ENCODE measurements around the gene SORL1. TPM values are rescaled to one million over a fixed set of nuclear protein-coding genes. Genes with fewer than 3 reads are reported as not detected.

Gene SORL1
- total and polyA plus RNA-seq, 2 of the 13 experiments (the other 11 are each of a cell fraction or from before 2014, with no cell fraction given) = 21.3 to 148 TPM

- Histone ChIP-seq H2AFZ (ENCODE audit: low read length) (no peak overlapping the region), H3K79me2 (ENCODE audit: insufficient read depth, low read length) (peaks cover 47% of the 10 kb centered on the region), H3K9ac (ENCODE audit: insufficient read depth, low read depth, low read length) (no peak overlapping the region), H3K4me2 (ENCODE audit: low read depth, low read length) (no peak overlapping the region), H3K4me3 (replicated peaks in 1 of 3; ENCODE audit: insufficient read depth in 1 of 3, low read depth in 2 of 3, low read length in 3 of 3) (no peak overlapping the region), H3K9me3 (ENCODE audit: low read length) (no peaks in the 10 kb centered on the region), H3K4me1 (ENCODE audit: insufficient read depth, low read length) (peaks cover 44% of the 10 kb centered on the region), H3K36me3 (replicated peaks in 1 of 2; ENCODE audit: control insufficient read depth in 1 of 2, insufficient read depth in 2 of 2, low read length in 2 of 2) (peaks cover 30 to 52% of the 10 kb centered on the region in 2 experiments), H3K27me3 (ENCODE audit: control insufficient read depth in 1 of 2, insufficient read depth in 2 of 2, low read length in 2 of 2) (no peaks in the 10 kb centered on the region), H3K27ac (ENCODE audit: extremely low read length, insufficient read depth, low read length) (no peak overlapping the region), H4K20me1 (ENCODE audit: insufficient read depth, low read length) (peaks cover 49% of the 10 kb centered on the region; the same call in 1 of the 2 replicates)
- ChIA-PET CTCF (ENCODE audit: low intra/inter-chr PET ratio, low total read pairs) (no interaction called here), POLR2A (no interaction called here)
- BruUV-seq (replicated peaks) = no TSS peak
- no peak for DNase-seq (ENCODE audit: low spot score)
- TF ChIP-seq, protein P1, sequence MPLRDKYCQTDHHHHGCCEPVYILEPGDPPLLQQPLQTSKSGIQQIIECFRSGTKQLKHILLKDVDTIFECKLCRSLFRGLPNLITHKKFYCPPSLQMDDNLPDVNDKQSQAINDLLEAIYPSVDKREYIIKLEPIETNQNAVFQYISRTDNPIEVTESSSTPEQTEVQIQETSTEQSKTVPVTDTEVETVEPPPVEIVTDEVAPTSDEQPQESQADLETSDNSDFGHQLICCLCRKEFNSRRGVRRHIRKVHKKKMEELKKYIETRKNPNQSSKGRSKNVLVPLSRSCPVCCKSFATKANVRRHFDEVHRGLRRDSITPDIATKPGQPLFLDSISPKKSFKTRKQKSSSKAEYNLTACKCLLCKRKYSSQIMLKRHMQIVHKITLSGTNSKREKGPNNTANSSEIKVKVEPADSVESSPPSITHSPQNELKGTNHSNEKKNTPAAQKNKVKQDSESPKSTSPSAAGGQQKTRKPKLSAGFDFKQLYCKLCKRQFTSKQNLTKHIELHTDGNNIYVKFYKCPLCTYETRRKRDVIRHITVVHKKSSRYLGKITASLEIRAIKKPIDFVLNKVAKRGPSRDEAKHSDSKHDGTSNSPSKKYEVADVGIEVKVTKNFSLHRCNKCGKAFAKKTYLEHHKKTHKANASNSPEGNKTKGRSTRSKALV (CRISPR knock-in tag; IDR thresholded peaks at IDR 0.05) = no peak
- TF ChIP-seq PREB (CRISPR knock-in tag; IDR thresholded peaks at IDR 0.05) = no peak
- TF ChIP-seq HOXA7 (CRISPR knock-in tag; IDR thresholded peaks at IDR 0.05) = no peak
- TF ChIP-seq ZNF562 (CRISPR knock-in tag; IDR thresholded peaks at IDR 0.05; ENCODE audit: borderline replicate concordance) = no peak
- TF ChIP-seq ZUFSP (CRISPR knock-in tag; IDR thresholded peaks at IDR 0.05; ENCODE audit: borderline replicate concordance) = no peak
- TF ChIP-seq GATA4 (IDR thresholded peaks at IDR 0.05; ENCODE audit: borderline replicate concordance, low read depth) = no peak
- intact Hi-C loops (cut with micrococcal nuclease; ENCODE audit: unreplicated experiment) = no loop called here
- in situ Hi-C loops (cut with HindIII; ENCODE audit: extremely low pct_ligation_motif_present, low pct_unique_long_range_greater_than_20kb) = no loop called here
- FAIRE-seq = no peak
- no peak for ATAC-seq
- 100% methylated on average over 1 of the region's 2 CpGs for WGBS (ENCODE audit: low lambda C conversion rate)
Measured at GRCh38 chr11:121472312-121472711, 20.2 kb downstream of the SORL1 start.

Data from HepG2 (cell line).